GOT3 (cell line): ENCODE results near the gene CADM2.

Source experiments
- DNase-seq: peaks from one replicate; lab custom pipeline; 2025; ENCODE audit warnings: mixed read lengths; lab: John Stamatoyannopoulos, UW

CADM2 gene

DNA sequence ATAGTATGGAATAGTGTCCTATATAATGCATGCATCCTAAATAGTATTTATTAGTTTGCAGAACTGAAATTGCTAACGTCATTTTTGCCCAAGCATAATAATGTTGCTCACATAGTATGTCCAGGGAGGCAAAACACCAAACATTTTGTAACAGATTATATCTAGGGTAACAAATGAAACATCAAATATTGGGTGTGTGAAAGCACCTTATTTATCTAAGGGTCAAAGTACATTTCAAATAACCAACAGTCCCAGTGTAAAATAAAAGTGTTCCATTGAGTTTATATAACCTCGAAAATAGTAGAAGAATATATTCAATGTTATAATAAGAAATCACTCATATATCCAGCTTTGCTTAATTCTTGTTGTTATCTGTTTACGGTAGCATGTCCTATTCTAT is 363.1 kb downstream of the CADM2 start:
- DNase-seq: no peak

DNA sequence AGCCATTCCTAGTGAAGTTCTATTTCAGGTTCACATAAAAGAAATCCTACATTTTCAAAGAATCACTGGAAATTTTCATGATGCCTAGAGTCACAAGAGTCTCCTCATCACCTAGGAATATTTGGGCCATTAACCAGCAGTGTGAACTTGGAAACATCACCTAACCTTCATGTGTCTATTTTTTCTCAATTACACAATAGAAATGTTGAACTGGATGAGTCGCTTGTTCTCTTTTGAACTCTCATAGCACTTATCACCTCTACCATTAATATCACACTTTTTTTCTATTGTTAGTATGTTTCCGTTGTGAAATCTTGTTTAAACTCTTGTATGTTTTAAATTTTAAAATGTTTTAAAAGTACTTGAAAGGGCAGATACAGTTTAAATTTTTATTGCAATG is 371.3 kb downstream of the CADM2 start:
- DNase-seq: no peak

DNA sequence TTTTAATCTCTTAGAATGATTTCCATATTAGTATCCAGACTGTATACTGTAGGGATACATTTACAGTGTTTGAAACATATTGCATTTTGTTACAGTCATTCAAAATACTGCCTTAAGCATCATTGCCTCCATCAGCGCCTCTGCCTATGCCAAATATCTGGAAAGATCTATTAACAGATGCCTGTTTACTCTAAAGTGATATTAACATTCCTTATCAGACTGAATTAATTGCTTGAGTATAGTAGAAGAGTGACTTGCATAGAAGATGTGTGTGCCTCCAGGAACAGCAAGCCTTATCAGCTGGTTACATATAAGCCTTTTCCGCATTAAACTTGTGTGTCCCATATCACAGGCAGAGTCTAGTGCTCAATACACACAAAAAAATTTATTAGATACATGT is 379.1 kb downstream of the CADM2 start:
- DNase-seq: no peak

GRCh38 chr3:85342915-85343314 is 384.1 kb downstream of the CADM2 start:
- DNase-seq: no peak

GRCh38 chr3:85355572-85355971 is 396.8 kb downstream of the CADM2 start:
- DNase-seq: no peak

GRCh38 chr3:85360742-85361387 is 402.1 kb downstream of the CADM2 start:
- peak; percentile 1 for DNase-seq

- no peak for DNase-seq
These were observed 405.6 kb downstream of the CADM2 start for GRCh38 chr3:85364296-85364909.

GRCh38 chr3:85370341-85370740 is 411.6 kb downstream of the CADM2 start:
- no peak for DNase-seq

- no peak for DNase-seq
These were observed 417.3 kb downstream of the CADM2 start for GRCh38 chr3:85376131-85376530.

GRCh38 chr3:85377115-85377514 is 418.3 kb downstream of the CADM2 start:
- no peak for DNase-seq

- DNase-seq: no peak
These were observed 425.6 kb downstream of the CADM2 start for GRCh38 chr3:85384372-85384771.

DNA sequence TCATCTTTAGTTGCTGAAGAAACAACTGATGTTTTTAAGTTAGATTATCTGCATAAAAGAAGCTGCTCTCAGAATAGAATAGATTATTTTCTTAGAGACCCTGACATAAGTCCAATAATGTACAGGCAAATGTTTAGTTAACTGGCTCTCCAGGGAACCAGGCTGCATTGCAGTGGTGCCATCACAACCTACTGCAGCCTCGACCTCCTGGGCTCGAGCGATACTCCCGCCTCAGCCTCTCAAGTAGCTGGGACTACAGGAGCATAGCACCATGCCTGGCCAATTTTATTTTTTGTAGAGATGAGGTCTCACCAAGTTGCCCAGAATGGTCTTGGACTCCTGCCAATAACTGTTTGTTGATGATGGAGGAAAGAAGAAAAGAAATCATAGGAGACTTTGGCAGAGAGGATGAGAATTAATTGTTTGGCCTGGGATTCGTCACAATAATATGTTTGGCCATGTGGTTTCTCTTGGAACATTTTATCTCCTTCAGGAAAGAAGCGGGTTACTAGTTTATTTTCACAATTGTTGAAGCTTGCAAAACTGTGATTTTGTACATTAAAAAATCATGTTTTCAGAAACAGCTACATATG is 429.2 kb downstream of the CADM2 start:
- DNase-seq: no peak

DNA sequence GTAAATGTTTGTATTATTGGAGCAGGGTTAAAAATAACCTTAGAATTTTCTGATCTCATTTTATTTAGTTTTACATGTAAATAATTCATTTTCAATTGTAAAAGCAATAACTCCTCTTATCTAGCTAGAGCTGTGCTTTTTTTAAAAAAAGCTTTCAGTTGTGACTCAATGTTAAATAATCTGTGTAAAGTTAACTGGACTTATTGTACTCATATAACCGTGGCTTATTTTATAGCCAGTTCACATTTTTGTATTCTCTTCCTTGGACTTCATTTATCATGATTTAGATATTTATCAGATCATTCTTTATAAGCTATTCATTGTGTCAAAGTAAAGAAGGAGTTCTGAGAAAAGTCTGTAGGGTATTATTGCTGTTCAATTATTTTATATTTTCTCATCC is 435.6 kb downstream of the CADM2 start:
- DNase-seq: no peak

DNA sequence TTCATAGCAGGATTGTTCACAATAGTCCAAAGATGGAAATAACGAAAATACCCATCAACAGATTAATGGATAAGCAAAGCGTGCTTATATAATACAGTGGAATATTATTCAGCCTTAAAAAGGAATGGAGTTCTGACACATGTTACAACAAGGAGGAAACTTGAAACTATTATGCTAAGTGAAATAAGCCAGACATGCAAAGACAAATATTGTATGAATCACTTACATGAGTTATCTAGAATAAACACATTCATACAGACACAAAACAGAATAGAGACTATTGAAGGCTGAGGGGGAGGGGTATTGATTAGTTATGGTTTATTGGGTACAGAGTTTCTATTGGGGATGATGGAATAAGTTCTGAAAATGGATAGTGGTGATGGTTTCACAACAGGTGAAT is 438.6 kb downstream of the CADM2 start:
- DNase-seq: no peak

- no peak for DNase-seq
These were observed 467.3 kb downstream of the CADM2 start for GRCh38 chr3:85426121-85426520.

GRCh38 chr3:85427467-85427866 is 468.7 kb downstream of the CADM2 start:
- DNase-seq: no peak

- no peak for DNase-seq
These were observed 473.3 kb downstream of the CADM2 start for GRCh38 chr3:85432081-85432480.

GRCh38 chr3:85433319-85433718 is 474.5 kb downstream of the CADM2 start:
- no peak for DNase-seq

DNA sequence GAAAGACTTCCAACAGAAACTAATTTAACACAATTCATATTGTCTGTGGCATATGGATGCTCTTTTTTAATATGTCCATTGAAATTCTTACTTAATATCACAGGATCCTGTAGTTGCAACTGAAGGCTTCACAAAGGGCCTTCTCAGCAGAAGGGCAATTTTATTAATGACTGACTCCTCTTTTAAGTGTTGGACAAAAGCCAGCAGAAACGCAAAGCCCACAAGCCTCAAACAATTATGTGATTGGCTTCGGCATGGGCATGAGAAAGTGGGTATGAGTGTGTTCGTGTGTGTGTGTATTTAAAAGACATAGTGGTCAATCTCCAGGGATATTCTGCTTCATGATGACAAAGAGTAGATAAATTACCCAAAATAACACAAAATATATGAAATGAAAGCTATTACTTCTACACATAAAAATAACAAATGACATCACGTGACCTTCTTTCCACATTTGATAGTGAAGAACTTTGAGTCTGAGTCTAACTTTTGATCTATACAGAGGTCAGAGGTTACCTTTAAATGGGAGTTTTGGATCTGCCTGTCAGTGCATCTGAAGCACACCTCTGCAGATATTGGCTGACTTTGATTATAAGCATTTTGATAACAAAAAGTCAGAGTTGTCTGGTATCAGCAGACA is 496.9 kb downstream of the CADM2 start:
- DNase-seq: no peak

DNA sequence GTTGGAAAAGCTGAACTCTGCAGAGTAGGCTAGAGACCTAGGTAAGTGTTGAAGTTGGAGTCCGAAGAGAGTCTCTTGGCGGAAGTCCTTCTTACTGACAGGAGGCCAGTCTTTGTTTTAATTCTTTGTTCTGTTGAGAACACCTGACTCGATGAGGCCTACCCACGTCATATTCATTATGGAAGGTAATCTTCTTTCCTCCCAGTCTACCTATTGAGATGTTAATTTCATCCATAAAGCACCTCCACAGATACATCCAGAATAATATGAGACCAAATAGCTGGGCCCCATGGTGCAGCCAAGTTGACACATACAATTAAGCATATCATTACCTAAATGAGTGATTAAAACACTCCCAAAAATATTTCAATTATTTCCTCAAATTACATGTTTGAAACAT is 515.5 kb downstream of the CADM2 start:
- DNase-seq: no peak

DNA sequence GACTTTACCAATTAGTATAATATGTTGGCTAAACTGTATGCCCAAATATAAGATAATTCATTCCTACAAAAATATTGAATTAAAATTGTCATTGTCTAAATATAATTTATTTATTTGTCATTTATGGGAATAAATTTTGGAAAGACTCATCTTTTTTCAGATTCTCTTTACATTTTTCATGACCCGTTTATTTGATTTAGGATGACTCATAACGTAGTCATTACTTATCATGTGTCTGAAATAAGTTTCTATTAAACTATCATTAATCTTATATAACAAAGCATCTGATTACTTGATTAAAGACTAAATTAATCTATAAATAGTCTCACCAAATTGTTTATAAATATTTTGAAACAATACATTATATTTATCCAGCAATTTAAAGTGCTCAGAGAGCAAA is 516.6 kb downstream of the CADM2 start:
- DNase-seq: no peak

- DNase-seq: no peak
These were observed 518.2 kb downstream of the CADM2 start for GRCh38 chr3:85476891-85477495.
